Common myeloid progenitor, CD34-positive (primary cell): ENCODE data around the gene HECTD1. TPM values are rescaled to one million over a fixed set of nuclear protein-coding genes. Genes with fewer than 3 reads are reported as not detected.
"Not testable (repeated sequence)": the region's sequence is repeated elsewhere in the genome, so short reads cannot be mapped to it uniquely, and the experiment has no call there.

Experiments used
- CTCF ChIA-PET: fragments of 350-600 bp; sonication (Branson Sonifier 250); formaldehyde crosslinking; loops from one replicate; lab custom pipeline; 2021; ENCODE audit warnings: antibody characterized with exemption; lab: Charles Lee
- POLR2A ChIA-PET: fragments of 350-600 bp; sonication (Branson Sonifier 250); formaldehyde crosslinking; loops from one replicate; lab custom pipeline; 2021; ENCODE audit warnings: antibody characterized with exemption; lab: Charles Lee
- DNase-seq, 3 donors: peaks; one replicate each; pipeline versions ENCODE4 v3.0.0 to v3.0.0-alpha.2; 2013
- H3K27ac ChIP-seq, 2 experiments: 1 replicate in 1 of 2; 2 replicates in 1 of 2; pipeline ENCODE4 v1.7.0; 2013; ENCODE audit warnings: inconsistent platforms in 2 of 2, low read length in 2 of 2, mild to moderate bottlenecking in 2 of 2, low read depth in 1 of 2, moderate library complexity in 1 of 2; ENCODE audit not compliant: severe bottlenecking in 2 of 2, insufficient read depth in 1 of 2, poor library complexity in 1 of 2
- H3K27me3 ChIP-seq, 5 experiments: replicated peaks in 2 of 5; 1 replicate in 3 of 5; 2 replicates in 2 of 5; pipeline versions ENCODE4 v1.6.1 to v1.7.0; 2013; ENCODE audit warnings: low read length in 4 of 5, mild to moderate bottlenecking in 2 of 5, moderate library complexity in 2 of 5, inconsistent platforms in 1 of 5; ENCODE audit not compliant: insufficient read depth in 5 of 5, control insufficient read depth in 4 of 5
- H3K36me3 ChIP-seq, 4 experiments: 1 replicate in 2 of 4; 2 replicates in 2 of 4; pipeline versions ENCODE4 v1.6.1 to v1.7.0; 2013; ENCODE audit warnings: low read length in 3 of 4, control low read depth in 1 of 4, mild to moderate bottlenecking in 1 of 4; ENCODE audit not compliant: control insufficient read depth in 4 of 4, insufficient read depth in 4 of 4
- H3K4me1 ChIP-seq, 4 experiments: 1 replicate in 3 of 4; 2 replicates in 1 of 4; pipeline versions ENCODE4 v1.6.1 to v1.7.1; 2013; ENCODE audit warnings: low read length in 3 of 4, mild to moderate bottlenecking in 3 of 4, control low read depth in 1 of 4, inconsistent platforms in 1 of 4, moderate library complexity in 1 of 4; ENCODE audit not compliant: control insufficient read depth in 4 of 4, insufficient read depth in 4 of 4; ENCODE audit errors: control extremely low read depth in 1 of 4
- H3K4me3 ChIP-seq, 7 experiments: 1 replicate in 4 of 7; 2 replicates in 3 of 7; pipeline versions ENCODE4 v1.5.1 to v1.7.0; 2013; ENCODE audit warnings: mild to moderate bottlenecking in 7 of 7, low read length in 6 of 7, moderate library complexity in 6 of 7, inconsistent platforms in 2 of 7, low read depth in 2 of 7, control low read depth in 1 of 7; ENCODE audit not compliant: insufficient read depth in 4 of 7, control insufficient read depth in 1 of 7; ENCODE audit errors: extremely low read depth in 1 of 7
- H3K9me3 ChIP-seq, 5 experiments: 1 replicate in 4 of 5; 2 replicates in 1 of 5; pipeline versions ENCODE4 v1.6.1 to v1.7.1; 2013; ENCODE audit warnings: low read length in 4 of 5, mild to moderate bottlenecking in 2 of 5, inconsistent platforms in 1 of 5, low read depth in 1 of 5, moderate library complexity in 1 of 5; ENCODE audit not compliant: control insufficient read depth in 4 of 5, insufficient read depth in 2 of 5; ENCODE audit errors: control extremely low read depth in 1 of 5
- WGBS: methylation state at CpG from one replicate; pipeline ENCODE4 v1.1.5; 2013; ENCODE audit not compliant: insufficient coverage; 5-methylcytosine and 5-hydroxymethylcytosine counted together
- polyA plus RNA-seq: library from polyadenylated mRNA; unstranded; fragments of 120-200 nt; gene quantifications from one replicate; pipeline ENCODE4 v1.2.1, GENCODE V29; 2013

Gene HECTD1
- polyA plus RNA-seq: 90.4 TPM

- Histone ChIP-seq H3K36me3 (peaks cover under 1 to 9% (median 6%) of the 10 kb centered on the region in 4 experiments), H3K4me3 (peak within 1 kb of the TSS; percentile 77 to 94 (median 85)), H3K27me3 (no peaks in the 10 kb centered on the region), H3K9me3 (no peaks in the 10 kb centered on the region), H3K27ac (peak within 1 kb of the TSS; percentile 99), H3K4me1 (peaks cover 13 to 32% (median 27%) of the 10 kb centered on the region in 4 experiments)
- DNase-seq: peak; percentile 96 to 99 (median 97)
- whole genome bisulfite sequencing: 0% methylated on average over 71 of the region's 79 CpGs
- CTCF ChIA-PET: interaction anchor here (0.6 to 1.8 kb wide), 11 partner anchors 11 to 563 kb away, joined by 3 to 6 read pairs (median 4); no protein-coding TSS in a partner anchor
- POLR2A ChIA-PET: interaction anchor here (0.5 to 1.2 kb wide), 7 partner anchors 9 to 108 kb away, joined by 3 to 4 read pairs (median 3); no protein-coding TSS in a partner anchor
These were observed at the start of gene HECTD1 for GRCh38 chr14:31207755-31208545. TSS of gene HECTD1 (minus strand) at chr14:31207793. CDS start at chr14:31205936, 1,857 bp downstream.

- WGBS: no CpG with 5 or more reads among the region's 1 CpG
- ChIA-PET POLR2A (no interaction called here), CTCF (no interaction called here)
- no peaks in the 10 kb centered on the region for H3K36me3 ChIP-seq
- no peaks in the 10 kb centered on the region for H3K27me3 ChIP-seq
- no peaks in the 10 kb centered on the region for H3K4me1 ChIP-seq
- DNase-seq: no peak
- H3K9me3 ChIP-seq: no peaks in the 10 kb centered on the region
- H3K4me3 ChIP-seq: no peak overlapping the region
- no peak overlapping the region for H3K27ac ChIP-seq
These were observed 49.6 kb upstream of the HECTD1 start for GRCh38 chr14:31257244-31257553.

DNA sequence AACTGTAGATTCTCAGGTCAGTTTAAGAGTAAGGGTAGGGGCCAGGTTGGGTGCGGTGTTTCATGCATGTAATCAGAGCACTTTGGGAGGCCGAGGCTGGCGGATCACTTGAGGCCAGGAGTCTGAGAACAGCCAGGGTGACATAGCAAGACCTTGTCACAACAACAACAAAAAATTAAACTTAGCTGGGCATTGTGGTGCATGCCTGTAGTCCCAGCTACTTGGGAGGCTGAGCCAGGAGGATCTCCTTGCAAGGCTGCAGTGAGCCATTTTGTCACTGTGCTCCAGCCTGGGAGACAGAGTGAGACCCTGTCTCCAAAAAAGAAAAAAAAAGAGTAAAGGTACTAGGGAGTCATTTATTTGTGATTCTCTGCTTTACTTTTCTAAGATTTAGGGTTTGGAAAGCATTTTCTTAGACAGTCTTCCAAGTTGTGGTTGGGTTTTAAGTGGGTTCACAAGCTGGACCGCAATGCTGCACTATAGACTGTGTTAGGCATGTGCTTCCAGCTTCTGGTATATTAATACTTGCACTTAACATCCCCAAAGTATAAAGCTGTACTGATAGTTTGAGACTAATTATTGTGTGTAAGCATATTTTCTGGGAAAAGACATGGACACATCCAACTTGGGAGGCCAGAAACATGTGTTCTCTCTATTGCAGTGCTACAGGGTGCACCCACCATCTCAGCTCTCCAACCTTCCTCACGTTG, 49.1 kb upstream of the HECTD1 start:
- no peaks in the 10 kb centered on the region for H3K9me3 ChIP-seq
- ChIA-PET POLR2A (no interaction called here), CTCF (no interaction called here)

DNA sequence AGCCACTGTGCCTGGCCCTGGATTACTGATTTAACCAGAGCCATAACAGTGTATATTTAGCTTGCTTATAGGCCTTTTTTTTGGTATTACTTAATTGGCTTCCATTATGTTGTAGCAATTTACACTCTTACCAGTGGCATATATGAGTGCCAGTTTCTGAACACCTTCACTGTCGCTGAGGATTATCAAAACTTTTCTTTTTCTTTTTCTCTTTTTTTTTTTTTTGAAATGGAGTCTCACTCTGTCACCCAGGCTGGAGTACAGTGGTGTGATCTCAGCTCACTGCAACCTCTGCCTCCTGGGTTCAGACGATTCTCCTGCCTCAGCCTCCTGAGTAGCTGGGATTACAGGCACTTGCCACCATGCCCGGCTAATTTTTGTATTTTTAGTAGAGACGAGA, 48.3 kb upstream of the HECTD1 start:
- CTCF ChIA-PET, DNase-seq, H3K9me3 ChIP-seq, H3K27ac ChIP-seq, H3K4me3 ChIP-seq, POLR2A ChIA-PET, H3K27me3 ChIP-seq, H3K36me3 ChIP-seq, H3K4me1 ChIP-seq: not testable (repeated sequence)
- WGBS: 100% methylated on average over 4 of the region's 4 CpGs

More for the DNA sequence above, 49.1 kb upstream of the HECTD1 start:
- no peaks in the 10 kb centered on the region for H3K27me3 ChIP-seq
- H3K27ac ChIP-seq: no peak overlapping the region
- no CpG with 5 or more reads among the region's 5 CpGs for WGBS
- no peaks in the 10 kb centered on the region for H3K4me1 ChIP-seq
- no peak for DNase-seq
- H3K4me3 ChIP-seq: no peak overlapping the region
- H3K36me3 ChIP-seq: no peaks in the 10 kb centered on the region

DNA sequence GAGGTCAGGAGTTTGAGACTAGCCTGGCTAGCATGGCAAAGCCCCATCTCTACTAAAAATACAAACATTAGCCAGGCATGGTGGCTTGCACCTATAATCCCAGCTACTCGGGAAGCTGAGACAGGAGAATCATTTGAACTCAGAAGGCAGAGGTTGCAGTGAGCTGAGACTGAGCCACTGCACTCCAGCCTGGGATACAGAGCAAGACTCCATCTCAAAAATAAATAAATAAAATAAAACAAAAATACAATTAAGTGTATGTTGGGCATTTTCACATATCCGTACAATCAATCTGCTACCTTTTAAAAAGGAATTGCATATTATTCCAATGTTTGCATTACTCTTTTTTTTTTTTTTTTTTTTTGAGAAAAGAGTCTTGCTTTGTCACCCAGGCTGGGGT, 47.7 kb upstream of the HECTD1 start:
- Histone ChIP-seq H3K27me3 (no peaks in the 10 kb centered on the region), H3K9me3 (no peaks in the 10 kb centered on the region), H3K27ac (no peak overlapping the region), H3K4me1 (no peaks in the 10 kb centered on the region), H3K36me3 (no peaks in the 10 kb centered on the region), H3K4me3 (no peak overlapping the region)
- no peak for DNase-seq
- POLR2A ChIA-PET: no interaction called here
- no CpG with 5 or more reads among the region's 2 CpGs for WGBS
- CTCF ChIA-PET: no interaction called here

DNA sequence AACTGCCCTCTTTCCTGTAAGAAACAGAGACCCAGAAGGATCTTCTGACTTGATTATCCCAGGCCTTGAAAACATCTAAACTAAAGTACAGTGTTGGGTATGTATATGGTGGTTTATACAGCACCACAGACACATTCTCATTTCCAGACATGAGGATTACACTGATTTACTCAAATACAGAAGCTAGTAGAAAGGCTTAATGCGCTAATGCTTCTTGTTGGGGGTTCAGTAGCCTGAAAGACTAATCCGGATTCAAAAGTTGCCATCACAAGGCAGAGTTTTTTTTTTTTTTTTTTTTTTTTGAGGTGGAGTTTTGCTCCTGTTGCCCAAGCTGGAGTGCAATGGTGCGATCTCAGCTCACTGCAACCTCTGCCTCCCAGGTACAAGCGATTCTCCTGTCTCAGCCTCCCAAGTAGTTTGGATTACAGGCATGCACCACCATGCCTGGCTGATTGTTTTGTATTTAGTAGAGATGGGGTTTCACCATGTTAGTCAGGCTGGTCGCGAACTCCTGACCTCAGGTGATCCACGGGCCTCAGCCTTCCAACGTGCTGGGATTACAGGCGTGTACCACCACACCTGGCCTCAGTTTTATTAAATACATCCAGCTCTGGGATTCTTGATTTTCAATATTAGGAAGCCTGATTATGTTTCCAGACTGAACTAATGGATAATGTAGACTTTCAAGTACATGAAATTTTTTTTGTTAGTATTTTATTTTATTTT, 46.3 kb upstream of the HECTD1 start:
- Histone ChIP-seq H3K27me3 (no peaks in the 10 kb centered on the region), H3K9me3 (no peaks in the 10 kb centered on the region), H3K27ac (no peak overlapping the region), H3K4me3 (no peak overlapping the region), H3K36me3 (no peaks in the 10 kb centered on the region), H3K4me1 (no peaks in the 10 kb centered on the region)
- POLR2A ChIA-PET: no interaction called here
- CTCF ChIA-PET: interaction anchor here (2.1 kb wide), 1 partner anchor 31 kb away, joined by 5 read pairs; no protein-coding TSS in a partner anchor
- WGBS: 100% methylated on average over 6 of the region's 9 CpGs
- DNase-seq: no peak
